ENCODE measurements around the gene MDM2.
"Not testable (repeated sequence)": the region's sequence is repeated elsewhere in the genome, so short reads cannot be mapped to it uniquely, and the experiment has no call there.

Gene MDM2

DNA sequence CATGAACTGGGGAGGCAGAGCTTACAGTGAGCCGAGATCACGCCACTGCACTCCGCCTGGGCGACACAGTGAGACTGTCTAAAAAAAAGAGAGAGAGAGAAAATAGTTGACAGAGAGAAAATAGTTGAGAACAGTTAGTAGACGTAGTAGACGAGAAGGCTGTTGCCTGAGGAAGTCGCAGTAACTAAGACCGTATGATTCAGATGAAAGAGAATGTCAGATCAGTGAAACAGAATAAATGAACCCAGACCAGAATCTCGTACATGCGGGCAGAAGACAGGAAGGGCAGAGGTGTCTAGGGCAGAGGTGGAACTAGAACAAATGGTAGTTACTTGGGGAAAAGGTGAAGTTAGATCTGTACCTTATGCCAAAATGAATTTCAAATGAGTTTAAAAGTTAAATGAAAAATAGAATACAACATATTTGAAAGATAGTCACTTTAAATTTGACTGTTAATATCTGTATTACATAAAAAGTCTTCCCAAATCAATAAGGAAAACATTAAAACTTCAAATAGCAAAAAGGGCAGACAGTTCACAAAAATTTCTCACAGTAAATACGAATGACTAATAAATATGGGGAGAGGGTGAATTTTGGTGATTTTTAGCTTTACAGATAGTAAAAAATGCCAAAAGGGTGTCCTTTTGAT, 17.7 kb downstream of the MDM2 start:
- FAIRE-seq: no peak
- no peak for DNase-seq (ENCODE audit: low spot score)

GRCh38 chr12:68827895-68828671, 20.1 kb downstream of the MDM2 start:
- DNase-seq (ENCODE audit: low spot score) (no peak), FAIRE-seq (no peak)

DNA sequence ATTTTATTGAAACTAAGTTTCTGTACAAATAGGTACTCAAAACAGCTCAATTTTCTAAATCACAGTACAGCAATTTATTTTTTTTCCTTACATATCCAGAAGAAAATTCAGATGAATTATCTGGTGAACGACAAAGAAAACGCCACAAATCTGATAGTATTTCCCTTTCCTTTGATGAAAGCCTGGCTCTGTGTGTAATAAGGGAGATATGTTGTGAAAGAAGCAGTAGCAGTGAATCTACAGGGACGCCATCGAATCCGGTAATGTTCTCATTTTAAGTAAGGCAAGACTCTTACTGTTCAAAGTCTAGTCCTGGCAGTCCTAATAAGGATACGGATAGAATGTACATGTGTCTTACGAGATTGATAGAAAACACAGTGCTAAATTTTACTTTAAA, 20.7 kb downstream of the MDM2 start:
- FAIRE-seq (no peak), DNase-seq (ENCODE audit: low spot score) (no peak)

DNA sequence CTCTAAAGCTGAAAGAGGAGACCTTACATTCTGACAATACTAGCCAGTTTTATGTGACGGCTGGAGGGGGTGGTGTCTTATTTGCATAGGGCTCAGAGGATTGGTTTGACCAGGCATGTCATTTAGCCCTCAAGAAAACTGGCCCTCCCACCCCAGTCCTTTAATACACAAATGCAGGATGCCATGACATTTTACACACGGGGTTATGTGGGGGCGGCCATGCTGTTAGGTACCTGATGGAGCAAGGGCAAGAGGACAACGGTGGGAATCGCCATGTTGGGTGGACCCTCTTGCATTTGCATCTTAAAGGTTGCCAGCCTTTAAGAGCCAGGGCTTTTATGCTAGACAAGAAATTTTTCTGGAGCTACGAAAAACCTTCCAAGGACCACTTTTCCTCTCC, 23.3 kb downstream of the MDM2 start:
- FAIRE-seq: no peak

GRCh38 chr12:68831751-68832503, 23.9 kb downstream of the MDM2 start:
- DNase-seq (ENCODE audit: low spot score) (no peak), FAIRE-seq (no peak)

More for the DNA sequence above, 23.3 kb downstream of the MDM2 start:
- no peak for DNase-seq (ENCODE audit: low spot score)

DNA sequence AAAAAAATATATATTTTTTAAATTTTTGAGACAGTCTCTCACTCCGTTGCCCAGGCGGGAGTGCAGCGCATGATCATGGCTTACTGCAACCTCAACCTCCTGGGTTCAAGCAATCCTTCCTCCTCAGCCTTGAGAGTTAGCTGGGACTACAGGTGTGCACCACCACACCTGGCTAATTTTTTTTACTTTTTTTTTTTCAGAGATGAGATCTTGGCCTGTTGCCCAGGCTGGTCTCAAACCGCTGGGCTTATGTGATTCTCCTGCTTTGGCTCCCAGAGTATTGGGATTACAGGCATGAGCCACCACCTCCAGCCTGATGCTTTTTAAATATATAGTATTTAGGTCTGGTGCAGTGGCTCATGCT, 24.5 kb downstream of the MDM2 start:
- DNase-seq (ENCODE audit: low spot score) (no peak), FAIRE-seq (no peak)

DNA sequence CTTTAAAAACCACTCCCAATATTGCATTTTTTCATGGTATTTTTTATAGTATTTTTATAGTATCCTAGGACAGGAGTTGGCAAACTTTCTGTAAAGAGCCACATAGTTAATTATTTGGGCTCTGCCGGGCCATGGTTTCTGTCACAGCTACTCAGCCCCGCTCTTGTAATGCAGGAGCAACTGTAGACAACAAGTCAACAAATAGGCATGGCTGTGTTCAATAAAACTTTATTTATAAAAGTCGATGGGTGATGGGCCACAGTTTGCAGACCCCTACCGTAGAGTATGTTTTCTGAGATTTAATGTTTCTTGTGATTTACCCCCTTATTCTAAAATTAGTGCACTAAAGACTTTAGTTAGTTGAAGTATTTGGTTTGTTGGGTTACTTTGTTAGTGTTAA, 25.5 kb downstream of the MDM2 start:
- FAIRE-seq (no peak), DNase-seq (ENCODE audit: low spot score) (no peak)

GRCh38 chr12:68835333-68835908, 27.4 kb downstream of the MDM2 start:
- no peak for FAIRE-seq

GRCh38 chr12:68837215-68837614, 29.2 kb downstream of the MDM2 start:
- no peak for DNase-seq (ENCODE audit: low spot score)
- no peak for FAIRE-seq

More at GRCh38 chr12:68835333-68835908, 27.4 kb downstream of the MDM2 start:
- DNase-seq (ENCODE audit: low spot score): no peak

DNA sequence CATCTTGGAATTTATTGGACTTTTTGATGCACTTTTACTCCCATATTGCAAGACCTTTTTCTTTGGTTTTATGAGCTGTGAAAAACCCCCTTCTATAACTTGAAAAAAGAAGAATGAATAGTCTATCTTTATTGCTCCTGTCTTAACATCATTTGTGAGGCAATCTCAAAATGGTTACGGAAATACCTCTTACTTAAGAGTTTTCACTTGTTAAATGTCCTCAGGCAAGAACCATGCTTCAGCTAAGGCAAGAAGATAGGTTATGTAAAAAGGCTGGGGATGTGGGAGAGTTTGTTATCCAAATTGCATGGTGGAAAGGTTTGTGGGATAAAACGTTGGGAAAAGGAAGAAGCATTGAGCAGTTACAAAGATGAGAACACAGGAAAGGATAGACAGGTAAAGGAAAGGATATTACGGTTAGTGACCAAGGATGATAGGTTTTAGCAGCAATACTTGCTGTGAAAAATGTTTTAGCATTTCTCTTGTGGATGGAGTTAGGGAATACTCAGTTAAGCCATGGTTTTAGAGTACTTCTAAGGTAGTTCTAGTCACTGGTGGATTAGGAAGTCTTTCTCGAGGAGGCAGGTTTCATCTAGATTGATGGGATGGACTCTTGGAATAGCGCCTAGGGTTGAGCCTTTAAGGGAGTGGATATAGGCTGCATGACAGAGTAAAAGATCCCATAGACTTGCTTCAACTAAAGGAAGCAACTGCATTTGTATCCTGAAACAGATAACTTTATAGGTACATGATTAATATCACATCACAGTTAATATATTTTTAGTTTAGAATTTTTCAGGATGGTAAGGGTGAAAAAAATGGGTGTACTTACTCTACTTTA, 30.3 kb downstream of the MDM2 start:
- FAIRE-seq: no peak
- no peak for DNase-seq (ENCODE audit: low spot score)

GRCh38 chr12:68839183-68840147, 31.5 kb downstream of the MDM2 start:
- DNase-seq (ENCODE audit: low spot score): no peak
- no peak for FAIRE-seq

DNA sequence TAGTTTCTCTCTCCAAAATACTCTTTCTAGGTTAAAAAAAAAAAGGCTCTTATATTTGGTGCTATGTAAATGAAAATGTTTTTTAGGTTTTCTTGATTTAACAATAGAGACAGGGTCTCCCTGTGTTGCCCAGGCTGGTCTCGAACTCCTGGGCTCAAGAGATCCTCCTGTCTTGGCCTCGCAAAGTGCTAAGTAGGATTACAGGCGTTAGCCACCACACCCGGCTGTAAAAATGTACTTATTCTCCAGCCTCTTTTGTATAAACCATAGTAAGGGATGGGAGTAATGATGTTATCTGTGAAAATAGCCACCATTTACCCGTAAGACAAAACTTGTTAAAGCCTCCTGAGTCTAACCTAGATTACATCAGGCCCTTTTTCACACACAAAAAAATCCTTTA, 33.2 kb downstream of the MDM2 start:
- not testable (repeated sequence) for DNase-seq (ENCODE audit: low spot score); FAIRE-seq

GRCh38 chr12:68841717-68842116, 33.7 kb downstream of the MDM2 start:
- DNase-seq (ENCODE audit: low spot score) (no peak), FAIRE-seq (no peak)

DNA sequence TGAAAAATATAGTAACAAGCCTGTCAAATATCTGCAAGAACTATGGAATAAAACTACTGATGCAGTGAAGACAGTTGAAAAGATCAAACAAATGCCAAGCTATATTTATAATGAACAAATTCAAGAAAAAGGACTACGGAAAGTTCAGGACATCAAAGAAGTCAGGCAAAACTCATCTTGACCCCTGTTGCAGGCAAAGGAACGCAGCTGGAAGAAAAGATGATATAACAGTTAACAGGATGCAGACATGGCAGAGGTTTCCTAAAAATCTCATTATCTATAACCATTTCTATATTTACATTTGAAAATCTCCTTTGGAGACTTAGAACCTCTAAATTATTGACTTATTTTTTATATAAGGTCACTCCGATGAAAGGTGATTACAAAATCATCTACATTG, 34.1 kb downstream of the MDM2 start:
- FAIRE-seq: no peak
- no peak for DNase-seq (ENCODE audit: low spot score)

DNA sequence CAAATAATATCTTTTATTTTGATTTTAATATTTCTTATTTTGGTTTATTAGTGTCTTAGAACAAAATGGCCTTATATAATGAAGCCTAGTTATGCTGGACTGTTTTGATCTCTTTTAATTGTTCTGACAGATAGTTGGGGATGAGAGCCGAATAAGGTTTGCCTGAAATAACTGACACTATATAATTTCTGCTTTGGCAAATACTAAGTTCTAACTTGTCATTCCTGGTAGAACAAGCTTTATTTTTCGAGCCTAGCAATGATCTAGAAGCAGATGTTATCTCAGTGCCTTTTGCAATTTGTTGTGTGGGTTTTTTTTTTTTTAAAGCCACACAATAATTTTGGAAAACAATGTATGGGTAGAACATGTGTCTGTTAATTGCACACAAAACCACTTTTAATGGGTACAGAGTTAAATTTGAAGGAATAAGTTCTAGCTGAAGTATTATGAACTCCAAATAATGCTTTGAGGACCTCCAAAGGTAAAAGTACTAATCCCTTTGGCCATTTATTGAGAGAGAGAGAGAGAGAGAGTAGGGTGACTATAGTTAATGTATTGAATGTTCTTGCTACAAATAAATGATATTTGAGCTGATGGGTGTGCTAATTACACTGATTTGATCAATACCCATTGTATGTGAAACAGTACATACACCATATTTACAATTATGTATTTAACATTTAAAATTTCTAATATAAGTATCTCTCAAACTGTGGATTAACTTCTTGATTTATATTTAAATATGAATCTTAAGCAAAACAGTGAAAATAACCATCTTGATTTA, 35.0 kb downstream of the MDM2 start:
- DNase-seq (ENCODE audit: low spot score) (no peak), FAIRE-seq (no peak)

DNA sequence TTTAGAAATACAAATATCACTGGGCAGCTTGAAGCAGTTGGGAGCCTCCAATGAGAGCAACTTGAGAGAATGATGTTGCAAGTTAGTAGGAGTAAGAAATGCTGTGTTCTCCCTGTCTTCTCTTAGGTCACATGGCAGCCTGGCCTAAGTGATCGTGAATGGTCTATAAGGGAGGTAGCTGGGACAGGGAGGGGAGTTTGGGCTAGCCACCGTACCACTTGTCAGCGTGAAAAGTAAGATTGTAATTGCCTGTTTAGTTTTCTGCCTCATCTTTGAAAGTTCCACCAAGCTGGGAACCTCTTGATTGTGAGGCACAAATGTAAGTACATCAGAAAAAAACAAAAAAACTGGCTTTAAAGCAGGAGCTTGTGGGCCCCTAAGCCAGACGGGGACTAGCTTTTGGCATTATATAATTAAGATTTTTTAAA, 36.4 kb downstream of the MDM2 start:
- DNase-seq (ENCODE audit: low spot score) (no peak), FAIRE-seq (no peak)

DNA sequence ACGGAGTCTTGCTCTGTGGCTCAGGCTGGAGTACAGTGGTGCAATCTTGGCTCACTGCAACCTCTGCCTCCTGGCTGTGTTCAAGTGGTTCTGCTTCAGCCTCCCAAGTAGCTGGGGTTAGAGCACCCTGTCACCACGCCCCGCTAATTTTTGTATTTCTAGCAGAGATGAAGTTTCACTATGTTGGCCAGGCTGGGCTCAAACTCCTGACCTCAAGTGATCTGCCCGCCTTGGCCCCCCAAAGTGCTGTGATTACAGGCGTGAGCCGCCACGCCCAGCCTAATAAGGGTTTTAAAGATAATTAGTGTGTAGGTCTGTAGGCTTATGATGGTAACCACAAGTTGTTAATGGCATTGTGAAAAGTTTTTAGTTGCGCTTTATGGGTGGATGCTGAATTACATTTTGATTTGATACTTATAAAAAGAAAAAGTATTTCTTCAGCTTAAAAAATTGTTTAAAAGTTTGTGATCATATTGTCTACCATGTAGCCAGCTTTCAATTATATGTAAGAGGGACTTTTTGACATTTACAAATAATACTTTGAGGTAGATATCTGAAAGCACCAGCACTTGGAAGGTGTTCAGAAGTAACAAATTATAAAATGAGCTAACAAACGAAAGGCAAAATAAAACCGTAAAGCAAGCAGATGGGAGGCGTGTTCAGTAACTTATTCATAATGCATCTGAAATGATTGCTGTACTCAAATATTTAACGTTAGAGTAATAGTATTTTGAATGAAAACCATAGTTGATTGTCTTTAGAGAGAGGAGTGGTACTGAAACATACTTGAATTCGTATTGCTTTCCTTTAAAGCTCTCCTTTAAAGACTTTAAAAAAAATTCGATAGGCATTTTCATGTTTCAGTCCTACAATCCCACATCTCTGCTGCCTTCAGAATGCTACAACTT, 37.1 kb downstream of the MDM2 start:
- DNase-seq (ENCODE audit: low spot score) (no peak), FAIRE-seq (no peak)

GRCh38 chr12:68846811-68847210, 38.8 kb downstream of the MDM2 start:
- FAIRE-seq (no peak), DNase-seq (ENCODE audit: low spot score) (no peak)
